H9 (cell line): ENCODE results near the gene CTNNA1. TPM values are rescaled to one million over a fixed set of nuclear protein-coding genes. Genes with fewer than 3 reads are reported as not detected.

ENCODE experiments used
- DNase-seq: peaks from one replicate; pipeline ENCODE4 v3.0.0-alpha.2; 2017
- H2AFZ ChIP-seq: one replicate; pipeline ENCODE4 v1.6.1; 2013; ENCODE audit warnings: mild to moderate bottlenecking, low read length, control low read depth, moderate library complexity
- H2AK5ac ChIP-seq: 2 replicates; pipeline ENCODE4 v1.6.1; 2013; ENCODE audit warnings: low read length, control low read depth, mixed read lengths; ENCODE audit not compliant: insufficient read length
- H2BK120ac ChIP-seq: one replicate; pipeline ENCODE4 v1.6.1; 2013; ENCODE audit warnings: low read depth, mild to moderate bottlenecking, low read length, control low read depth, inconsistent platforms; ENCODE audit not compliant: poor library complexity, severe bottlenecking
- H2BK12ac ChIP-seq: 2 replicates; pipeline ENCODE4 v1.6.1; 2013; ENCODE audit warnings: low read length, control low read depth, mixed read lengths, low read depth; ENCODE audit not compliant: insufficient read length
- H2BK15ac ChIP-seq: 2 replicates; pipeline ENCODE4 v1.6.1; 2013; ENCODE audit warnings: low read depth, low read length, control low read depth
- H2BK20ac ChIP-seq: one replicate; pipeline ENCODE4 v1.6.1; 2013; ENCODE audit warnings: low read depth, mild to moderate bottlenecking, low read length, control low read depth, inconsistent platforms; ENCODE audit not compliant: poor library complexity, severe bottlenecking
- H2BK5ac ChIP-seq: 2 replicates; pipeline ENCODE4 v1.6.1; 2013; ENCODE audit warnings: low read length, control low read depth, mixed read lengths; ENCODE audit not compliant: insufficient read length
- H3K14ac ChIP-seq: 2 replicates; pipeline ENCODE4 v1.6.1; 2013; ENCODE audit warnings: low read length, control low read depth; ENCODE audit not compliant: insufficient read depth
- H3K18ac ChIP-seq: 2 replicates; pipeline ENCODE4 v1.6.1; 2013; ENCODE audit warnings: low read depth, mild to moderate bottlenecking, mixed read lengths, low read length, control low read depth; ENCODE audit not compliant: insufficient read length
- H3K23ac ChIP-seq: 2 replicates; pipeline ENCODE4 v1.6.1; 2013; ENCODE audit warnings: low read length, control low read depth, mixed read lengths, low read depth; ENCODE audit not compliant: insufficient read length
- H3K23me2 ChIP-seq: 2 replicates; pipeline ENCODE4 v1.6.1; 2013; ENCODE audit warnings: low read depth, mild to moderate bottlenecking, mixed read lengths, low read length, control low read depth; ENCODE audit not compliant: insufficient read length, poor library complexity, severe bottlenecking
- H3K27ac ChIP-seq: 2 replicates; pipeline ENCODE4 v1.5.1; 2013; ENCODE audit warnings: low read length, control low read depth, mixed read lengths, low read depth; ENCODE audit not compliant: insufficient read length
- H3K27me3 ChIP-seq: 2 replicates; pipeline ENCODE4 v1.6.1; 2013; ENCODE audit warnings: low read length, control low read depth, inconsistent platforms; ENCODE audit not compliant: insufficient read depth
- H3K4ac ChIP-seq: 2 replicates; pipeline ENCODE4 v1.6.1; 2013; ENCODE audit warnings: low read depth, mild to moderate bottlenecking, control low read depth, inconsistent platforms, low read length, moderate library complexity
- H3K4me1 ChIP-seq: 2 replicates; pipeline ENCODE4 v1.6.1; 2013; ENCODE audit warnings: low read length, control low read depth, inconsistent platforms; ENCODE audit not compliant: insufficient read depth
- H3K4me2 ChIP-seq: 2 replicates; pipeline ENCODE4 v1.6.1; 2013; ENCODE audit warnings: low read length, control low read depth, mixed read lengths; ENCODE audit not compliant: insufficient read length, insufficient read depth
- H3K56ac ChIP-seq: 2 replicates; pipeline ENCODE4 v1.6.1; 2013; ENCODE audit warnings: low read depth, mild to moderate bottlenecking, mixed read lengths, low read length, control low read depth; ENCODE audit not compliant: insufficient read length
- H3K79me1 ChIP-seq: 2 replicates; pipeline ENCODE4 v1.6.1; 2013; ENCODE audit warnings: low read depth, mild to moderate bottlenecking, moderate library complexity, low read length, control low read depth, inconsistent platforms; ENCODE audit not compliant: insufficient read depth, poor library complexity, severe bottlenecking
- H3K79me2 ChIP-seq: 2 replicates; pipeline ENCODE4 v1.6.1; 2013; ENCODE audit warnings: low read length, control low read depth, inconsistent platforms; ENCODE audit not compliant: insufficient read depth
- H3K9ac ChIP-seq: 2 replicates; pipeline ENCODE4 v1.6.1; 2013; ENCODE audit warnings: low read length, control low read depth, mixed read lengths; ENCODE audit not compliant: insufficient read length; ENCODE audit errors: extremely low read depth
- H3K9me3 ChIP-seq: one replicate; pipeline ENCODE4 v1.6.1; 2013; ENCODE audit warnings: low read depth, low read length, inconsistent platforms; ENCODE audit not compliant: control insufficient read depth
- H3T11ph ChIP-seq: one replicate; pipeline ENCODE4 v1.6.1; 2013; ENCODE audit warnings: mild to moderate bottlenecking, low read length, control low read depth, inconsistent platforms
- H4K20me1 ChIP-seq: one replicate; pipeline ENCODE4 v1.6.1; 2013; ENCODE audit not compliant: control insufficient read depth, insufficient read length, insufficient read depth
- H4K5ac ChIP-seq: 2 replicates; pipeline ENCODE4 v1.6.1; 2013; ENCODE audit warnings: low read depth, mild to moderate bottlenecking, mixed read lengths, low read length, control low read depth; ENCODE audit not compliant: insufficient read length
- H4K8ac ChIP-seq: replicated peaks from 2 replicates; pipeline ENCODE4 v1.6.1; 2013; ENCODE audit warnings: low read length, control low read depth, mixed read lengths, low read depth; ENCODE audit not compliant: insufficient read length
- H4K91ac ChIP-seq: 2 replicates; pipeline ENCODE4 v1.6.1; 2013; ENCODE audit warnings: low read depth, mild to moderate bottlenecking, moderate library complexity, mixed read lengths, low read length, control low read depth; ENCODE audit not compliant: insufficient read length
- H3K27ac Mint-ChIP-seq, 3 experiments: 2 replicates in 2 of 3; 3 replicates in 1 of 3; pipeline ENCODE4 v1.8.0; 2020 to 2021; ENCODE audit warnings: mixed read lengths in 3 of 3, mild to moderate bottlenecking in 1 of 3, moderate library complexity in 1 of 3
- H3K27me3 Mint-ChIP-seq: 2 replicates; pipeline ENCODE4 v1.8.0; 2021; ENCODE audit warnings: low read depth, mild to moderate bottlenecking, moderate library complexity, mixed read lengths
- H3K36me3 Mint-ChIP-seq, 3 experiments: 2 replicates in 2 of 3; 3 replicates in 1 of 3; pipeline ENCODE4 v1.8.0; 2020 to 2021; ENCODE audit warnings: low read depth in 3 of 3, mixed read lengths in 3 of 3; ENCODE audit not compliant: insufficient read depth in 1 of 3
- H3K4me1 Mint-ChIP-seq, 2 experiments: 2 replicates each; pipeline ENCODE4 v1.8.0; 2020; ENCODE audit warnings: mixed read lengths in 2 of 2
- H3K4me3 Mint-ChIP-seq, 2 experiments: 2 replicates in 1 of 2; 3 replicates in 1 of 2; pipeline ENCODE4 v1.8.0; 2020 to 2021; ENCODE audit warnings: mild to moderate bottlenecking in 2 of 2, mixed read lengths in 2 of 2, moderate library complexity in 1 of 2
- H3K9me3 Mint-ChIP-seq, 2 experiments: 2 replicates in 1 of 2; 3 replicates in 1 of 2; pipeline ENCODE4 v1.8.0; 2020; ENCODE audit warnings: mild to moderate bottlenecking in 2 of 2, mixed read lengths in 2 of 2, moderate library complexity in 1 of 2
- WGBS: extraction: QIAGEN DNeasy Blood & Tissue Kit; methylation state at CpG from one replicate; pipeline ENCODE4 v1.1.7; 2013; ENCODE audit warnings: missing lambda C conversion rate, low lambda C conversion rate, mixed read lengths; ENCODE audit not compliant: insufficient read length; ENCODE audit errors: extremely low coverage; 5-methylcytosine and 5-hydroxymethylcytosine counted together
- total RNA-seq: library from RNA; stranded (reverse); gene quantifications from 2 replicates; pipeline ENCODE4 v1.2.1, GENCODE V29; 2021
- TF ChIP-seq, protein P1 (sequence below): fragments of 200-600 bp; sonication (generic); conservative IDR thresholded peaks from 3 replicates; pipeline ENCODE4 v1.8.0; 2021; ENCODE audit warnings: antibody characterized with exemption, mild to moderate bottlenecking

The CTNNA1 gene
- total RNA-seq, 1 experiment from 2014 or later = 354 TPM

DNA sequence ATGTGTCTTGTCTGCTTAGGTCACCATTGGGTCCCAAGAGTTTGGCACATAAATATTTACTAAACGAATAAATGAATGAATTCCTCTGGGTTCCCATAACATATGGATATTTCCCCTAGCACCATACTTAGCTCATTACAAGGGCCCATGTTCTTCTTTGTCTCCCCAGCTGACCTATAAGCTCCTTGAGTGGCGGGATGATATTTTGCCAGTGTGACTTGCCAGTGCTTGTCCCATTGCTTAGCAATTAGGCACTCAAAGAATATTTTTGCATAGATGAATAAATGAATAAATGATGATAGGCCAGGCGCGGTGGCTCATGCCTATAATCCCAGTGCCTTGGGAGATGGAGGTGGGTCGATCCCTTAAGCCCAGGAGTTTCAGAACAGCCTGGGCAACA is 16.9 kb upstream of the CTNNA1 start:
- Histone ChIP-seq H3K14ac (no peak overlapping the region), H3K79me1 (no peaks in the 10 kb centered on the region), H3K4me1 (no peaks in the 10 kb centered on the region), H3K23ac (no peak overlapping the region), H4K91ac (no peak overlapping the region), H3K9ac (no peak overlapping the region), H3K79me2 (no peaks in the 10 kb centered on the region), H3K9me3 (no peaks in the 10 kb centered on the region), H3K27me3 (no peaks in the 10 kb centered on the region), H4K5ac (no peak overlapping the region), H3K4me2 (no peak overlapping the region), H2AK5ac (no peak overlapping the region), H2BK15ac (no peak overlapping the region), H2BK20ac (no peak overlapping the region), H2AFZ (no peak overlapping the region), H3K18ac (no peak overlapping the region), H3K23me2 (no peaks in the 10 kb centered on the region), H3T11ph (no peak overlapping the region), H2BK12ac (no peak overlapping the region), H2BK5ac (no peak overlapping the region), H3K4ac (no peak overlapping the region), H4K8ac (no peak overlapping the region), H4K20me1 (no peaks in the 10 kb centered on the region), H3K27ac (no peak overlapping the region), H3K56ac (no peak overlapping the region), H2BK120ac (no peak overlapping the region)
- TF ChIP-seq, protein P1, sequence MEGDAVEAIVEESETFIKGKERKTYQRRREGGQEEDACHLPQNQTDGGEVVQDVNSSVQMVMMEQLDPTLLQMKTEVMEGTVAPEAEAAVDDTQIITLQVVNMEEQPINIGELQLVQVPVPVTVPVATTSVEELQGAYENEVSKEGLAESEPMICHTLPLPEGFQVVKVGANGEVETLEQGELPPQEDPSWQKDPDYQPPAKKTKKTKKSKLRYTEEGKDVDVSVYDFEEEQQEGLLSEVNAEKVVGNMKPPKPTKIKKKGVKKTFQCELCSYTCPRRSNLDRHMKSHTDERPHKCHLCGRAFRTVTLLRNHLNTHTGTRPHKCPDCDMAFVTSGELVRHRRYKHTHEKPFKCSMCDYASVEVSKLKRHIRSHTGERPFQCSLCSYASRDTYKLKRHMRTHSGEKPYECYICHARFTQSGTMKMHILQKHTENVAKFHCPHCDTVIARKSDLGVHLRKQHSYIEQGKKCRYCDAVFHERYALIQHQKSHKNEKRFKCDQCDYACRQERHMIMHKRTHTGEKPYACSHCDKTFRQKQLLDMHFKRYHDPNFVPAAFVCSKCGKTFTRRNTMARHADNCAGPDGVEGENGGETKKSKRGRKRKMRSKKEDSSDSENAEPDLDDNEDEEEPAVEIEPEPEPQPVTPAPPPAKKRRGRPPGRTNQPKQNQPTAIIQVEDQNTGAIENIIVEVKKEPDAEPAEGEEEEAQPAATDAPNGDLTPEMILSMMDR = no peak
- Mint-ChIP-seq H3K27ac (no peak overlapping the region), H3K4me3 (no peak overlapping the region), H3K36me3 (no peaks in the 10 kb centered on the region; a peak in 1 of 7 replicates), H3K9me3 (no peaks in the 10 kb centered on the region), H3K27me3 (no peaks in the 10 kb centered on the region), H3K4me1 (peaks cover 11 to 20% of the 10 kb centered on the region in 2 experiments)
- WGBS = no CpG with 5 or more reads among the region's 5 CpGs
- no peak for DNase-seq
